MM.1S (cell line): ENCODE measurements around the gene GPR35.

Experiments
- DNase-seq: peaks from one replicate; pipeline ENCODE4 v3.0.0-alpha.2; 2015
- H2AFZ ChIP-seq: fragments of 300-600 bp; sonication (generic); 2 replicates; pipeline ENCODE4 v1.6.0; 2016; ENCODE audit warnings: antibody characterized with exemption, low read length
- H3F3A ChIP-seq: fragments of 300-600 bp; sonication (generic); 2 replicates; pipeline ENCODE4 v1.6.1; 2016; ENCODE audit warnings: mild to moderate bottlenecking, antibody characterized with exemption, low read length, moderate library complexity, mixed read lengths; ENCODE audit not compliant: insufficient read depth
- H3K27ac ChIP-seq: fragments of 300-600 bp; sonication (generic); 2 replicates; pipeline ENCODE4 v1.5.1; 2016; ENCODE audit warnings: mild to moderate bottlenecking, low read length
- H3K27me3 ChIP-seq: fragments of 300-600 bp; sonication (generic); replicated peaks from 2 replicates; pipeline ENCODE4 v1.6.0; 2016; ENCODE audit warnings: low read length; ENCODE audit not compliant: insufficient read depth
- H3K36me3 ChIP-seq: fragments of 300-600 bp; sonication (generic); replicated peaks from 2 replicates; pipeline ENCODE4 v1.6.1; 2016; ENCODE audit warnings: mild to moderate bottlenecking, low read length, mixed read lengths; ENCODE audit not compliant: insufficient read depth
- H3K4me1 ChIP-seq: fragments of 300-600 bp; sonication (generic); 2 replicates; pipeline ENCODE4 v1.6.1; 2016; ENCODE audit warnings: low read length, mixed read lengths
- H3K4me2 ChIP-seq: fragments of 300-600 bp; sonication (generic); 2 replicates; pipeline ENCODE4 v1.6.0; 2016; ENCODE audit warnings: low read depth, low read length
- H3K4me3 ChIP-seq: fragments of 300-600 bp; sonication (generic); 2 replicates; pipeline ENCODE4 v1.5.1; 2016; ENCODE audit warnings: low read length, mixed read lengths
- H3K79me2 ChIP-seq: fragments of 300-600 bp; sonication (generic); 2 replicates; pipeline ENCODE4 v1.6.1; 2016; ENCODE audit warnings: mixed run types, low read length, mixed read lengths
- H3K9ac ChIP-seq: fragments of 300-600 bp; sonication (generic); 2 replicates; pipeline ENCODE4 v1.6.1; 2016; ENCODE audit warnings: low read length, mixed read lengths
- H3K9me2 ChIP-seq: fragments of 300-600 bp; sonication (generic); replicated peaks from 2 replicates; pipeline ENCODE4 v1.6.1; 2016; ENCODE audit warnings: mild to moderate bottlenecking, low read length, mixed read lengths; ENCODE audit not compliant: insufficient read depth
- H3K9me3 ChIP-seq: fragments of 300-600 bp; sonication (generic); replicated peaks from 2 replicates; pipeline ENCODE4 v1.6.1; 2016; ENCODE audit warnings: mild to moderate bottlenecking, low read length, mixed read lengths; ENCODE audit not compliant: insufficient read depth
- H4K20me1 ChIP-seq: fragments of 300-600 bp; sonication (generic); 2 replicates; pipeline ENCODE4 v1.6.1; 2016; ENCODE audit warnings: mild to moderate bottlenecking, low read length, moderate library complexity, mixed read lengths; ENCODE audit not compliant: insufficient read depth
- EZH2 ChIP-seq: fragments of 300-600 bp; sonication (generic); optimal IDR thresholded peaks from 2 replicates; pipeline ENCODE3; 2017; ENCODE audit warnings: low read depth, mild to moderate bottlenecking, antibody characterized with exemption, low read length, mixed read lengths
- EZH2phosphoT487 ChIP-seq: fragments of 300-600 bp; sonication (generic); IDR thresholded peaks from 2 replicates; pipeline ENCODE4 v1.6.1; 2018; ENCODE audit warnings: antibody characterized with exemption, low read length
- TF ChIP-seq, protein P1 (sequence below): fragments of 300-600 bp; sonication (generic); IDR thresholded peaks from 2 replicates; pipeline ENCODE4 v1.5.1; 2016; ENCODE audit warnings: antibody characterized with exemption, low read length, mixed read lengths

Gene GPR35

GRCh38 chr2:240586919-240587800 lies 38.1 kb upstream of the GPR35 start:
- Histone ChIP-seq H2AFZ (peak overlapping the region; percentile 70), H3K4me1 (peaks cover 32% of the 10 kb centered on the region), H3K9ac (peak overlapping the region; percentile 98), H3F3A (peaks cover 33% of the 10 kb centered on the region), H3K79me2 (peaks cover 80% of the 10 kb centered on the region), H3K27ac (peak overlapping the region; percentile 98; the same call in 1 of the 2 replicates), H3K4me2 (peak overlapping the region; percentile 91), H3K36me3 (no peaks in the 10 kb centered on the region; the same call in 1 of the 2 replicates), H3K9me3 (no peaks in the 10 kb centered on the region), H3K27me3 (no peaks in the 10 kb centered on the region), H3K4me3 (peak overlapping the region; percentile 89), H3K9me2 (no peaks in the 10 kb centered on the region), H4K20me1 (no peaks in the 10 kb centered on the region)
- peak; percentile 80 for DNase-seq
- no peak for TF ChIP-seq EZH2phosphoT487

DNA sequence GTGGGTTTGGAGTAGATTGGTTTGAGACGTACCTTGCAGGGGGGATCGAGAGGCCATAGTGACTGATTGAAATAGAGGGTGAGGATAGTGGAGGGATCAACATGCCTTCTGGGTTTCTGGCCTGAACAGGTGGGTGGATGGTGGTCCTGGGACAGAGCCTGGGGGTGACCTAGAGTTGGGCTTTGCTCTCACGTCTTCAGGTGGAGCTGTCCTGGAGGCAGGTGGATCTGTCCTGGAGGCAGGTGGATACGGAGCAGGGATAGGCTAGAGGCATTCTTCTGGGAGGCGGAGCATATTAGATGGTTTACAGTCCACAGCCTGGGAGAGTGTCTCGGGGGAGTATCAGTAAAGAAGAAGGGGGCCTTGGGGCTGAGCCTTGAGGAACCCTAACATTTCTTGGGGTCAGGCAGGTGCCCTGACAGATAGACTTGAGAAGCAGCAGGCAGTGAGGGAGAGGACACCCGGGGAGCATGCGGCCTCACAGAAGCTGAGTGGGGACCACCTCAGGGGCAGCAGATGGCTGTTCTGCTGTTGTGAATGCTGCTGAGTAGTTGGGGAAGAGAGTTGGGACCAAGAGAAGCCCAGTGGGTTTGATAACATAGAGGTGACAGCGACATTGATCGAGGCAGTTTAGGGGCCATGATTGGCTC lies 37.1 kb upstream of the GPR35 start:
- TF ChIP-seq EZH2phosphoT487 (no peak), EZH2 (no peak)
- TF ChIP-seq, protein P1, sequence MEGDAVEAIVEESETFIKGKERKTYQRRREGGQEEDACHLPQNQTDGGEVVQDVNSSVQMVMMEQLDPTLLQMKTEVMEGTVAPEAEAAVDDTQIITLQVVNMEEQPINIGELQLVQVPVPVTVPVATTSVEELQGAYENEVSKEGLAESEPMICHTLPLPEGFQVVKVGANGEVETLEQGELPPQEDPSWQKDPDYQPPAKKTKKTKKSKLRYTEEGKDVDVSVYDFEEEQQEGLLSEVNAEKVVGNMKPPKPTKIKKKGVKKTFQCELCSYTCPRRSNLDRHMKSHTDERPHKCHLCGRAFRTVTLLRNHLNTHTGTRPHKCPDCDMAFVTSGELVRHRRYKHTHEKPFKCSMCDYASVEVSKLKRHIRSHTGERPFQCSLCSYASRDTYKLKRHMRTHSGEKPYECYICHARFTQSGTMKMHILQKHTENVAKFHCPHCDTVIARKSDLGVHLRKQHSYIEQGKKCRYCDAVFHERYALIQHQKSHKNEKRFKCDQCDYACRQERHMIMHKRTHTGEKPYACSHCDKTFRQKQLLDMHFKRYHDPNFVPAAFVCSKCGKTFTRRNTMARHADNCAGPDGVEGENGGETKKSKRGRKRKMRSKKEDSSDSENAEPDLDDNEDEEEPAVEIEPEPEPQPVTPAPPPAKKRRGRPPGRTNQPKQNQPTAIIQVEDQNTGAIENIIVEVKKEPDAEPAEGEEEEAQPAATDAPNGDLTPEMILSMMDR, result no peak
- peaks cover 33% of the 10 kb centered on the region for H3F3A ChIP-seq
- H3K4me2 ChIP-seq, result peak overlapping the region; percentile 91
- H2AFZ ChIP-seq, result no peak overlapping the region
- H4K20me1 ChIP-seq, result no peaks in the 10 kb centered on the region
- no peaks in the 10 kb centered on the region; the same call in 1 of the 2 replicates for H3K36me3 ChIP-seq
- no peaks in the 10 kb centered on the region for H3K9me2 ChIP-seq
- peaks cover 25% of the 10 kb centered on the region for H3K4me1 ChIP-seq
- no peaks in the 10 kb centered on the region for H3K27me3 ChIP-seq
- no peaks in the 10 kb centered on the region for H3K9me3 ChIP-seq
- DNase-seq, result no peak
- peak overlapping the region; percentile 98; the same call in 1 of the 2 replicates for H3K9ac ChIP-seq
- H3K79me2 ChIP-seq, result peaks cover 80% of the 10 kb centered on the region
- H3K27ac ChIP-seq, result no peak overlapping the region
- peak overlapping the region; percentile 89 for H3K4me3 ChIP-seq

- Histone ChIP-seq H3K9ac (no peak overlapping the region), H3K79me2 (peaks cover 80% of the 10 kb centered on the region), H3K4me1 (peaks cover 21% of the 10 kb centered on the region), H3K9me2 (no peaks in the 10 kb centered on the region), H2AFZ (no peak overlapping the region), H3K9me3 (no peaks in the 10 kb centered on the region), H3K27ac (no peak overlapping the region), H4K20me1 (no peaks in the 10 kb centered on the region), H3K4me3 (no peak overlapping the region), H3K36me3 (no peaks in the 10 kb centered on the region; the same call in 1 of the 2 replicates), H3K27me3 (no peaks in the 10 kb centered on the region), H3F3A (peaks cover 32% of the 10 kb centered on the region), H3K4me2 (peak overlapping the region; percentile 91; the same call in 1 of the 2 replicates)
- no peak for DNase-seq
- TF ChIP-seq, protein P1, result no peak
- TF ChIP-seq EZH2phosphoT487, result no peak
These were observed 36.6 kb upstream of the GPR35 start for GRCh38 chr2:240588669-240589068.
